ENCODE measurements around the gene INMT. TPM values are rescaled to one million over a fixed set of nuclear protein-coding genes. Genes with fewer than 3 reads are reported as not detected.
A peak's percentile ranks its signal among the peaks of the same experiment; 100 is the strongest.

The INMT gene
- total and polyA plus RNA-seq, 7 donors: 2.3 to 32.0 (median 4.6) TPM

GRCh38 chr7:30705596-30705995 is 46.3 kb upstream of the INMT start:
- WGBS, 3 donors: 30 to 48% (median 34%) methylated on average over 13 of the region's 13 CpGs
- no peak for TF ChIP-seq CTCF (IDR thresholded peaks at IDR 0.05)

GRCh38 chr7:30706316-30706715 is 45.6 kb upstream of the INMT start:
- no peak for TF ChIP-seq CTCF (IDR thresholded peaks at IDR 0.05)
- DNase-seq: no peak
- ATAC-seq: no peak
- H3K9me3 ChIP-seq: no peaks in the 10 kb centered on the region
- H3K4me1 ChIP-seq: peaks cover 21% of the 10 kb centered on the region
- no peaks in the 10 kb centered on the region for H3K36me3 ChIP-seq (ENCODE audit: insufficient read depth in 1 of 2, low read depth in 1 of 2)
- H3K4me3 ChIP-seq: no peak overlapping the region
- H3K27me3 ChIP-seq (ENCODE audit: insufficient read depth in 3 of 3, low read length in 2 of 3): no peaks in the 10 kb centered on the region
- intact Hi-C loops (cut with DNase I): no loop called here
- H3K27ac ChIP-seq: no peak overlapping the region
- 91 to 98% (median 94%) methylated on average over 6 of the region's 6 CpGs for WGBS, 3 donors

More at GRCh38 chr7:30705596-30705995, 46.3 kb upstream of the INMT start:
- Histone ChIP-seq H3K36me3 (ENCODE audit: insufficient read depth in 1 of 2, low read depth in 1 of 2) (no peaks in the 10 kb centered on the region), H3K27ac (peak overlapping the region; percentile 74), H3K27me3 (ENCODE audit: insufficient read depth in 3 of 3, low read length in 2 of 3) (no peaks in the 10 kb centered on the region), H3K4me3 (no peak overlapping the region), H3K4me1 (peaks cover 22% of the 10 kb centered on the region), H3K9me3 (no peaks in the 10 kb centered on the region)
- ATAC-seq (peak; percentile 66 to 90 (median 78)), DNase-seq (peak in 1 of 2 donors; percentile 24)
- intact Hi-C loops (cut with DNase I): no loop called here

- WGBS, 3 donors: 79 to 88% (median 82%) methylated on average over 6 of the region's 6 CpGs
- no peak overlapping the region for H3K27ac ChIP-seq
Measured at GRCh38 chr7:30706908-30707307, 45.0 kb upstream of the INMT start.

GRCh38 chr7:30707391-30708357 is 44.3 kb upstream of the INMT start:
- 32 to 51% (median 38%) methylated on average over 16 of the region's 16 CpGs for WGBS, 3 donors
- Histone ChIP-seq H3K27me3 (ENCODE audit: insufficient read depth in 3 of 3, low read length in 2 of 3) (no peaks in the 10 kb centered on the region), H3K9me3 (no peaks in the 10 kb centered on the region), H3K36me3 (ENCODE audit: insufficient read depth in 1 of 2, low read depth in 1 of 2) (no peaks in the 10 kb centered on the region), H3K4me3 (no peak overlapping the region), H3K27ac (peak overlapping the region; percentile 47), H3K4me1 (peaks cover 21% of the 10 kb centered on the region)
- intact Hi-C loops (cut with DNase I): no loop called here
- peak; percentile 49 to 68 (median 60) for ATAC-seq
- DNase-seq: peak; percentile 69 to 79
- no peak for TF ChIP-seq CTCF (IDR thresholded peaks at IDR 0.05)

More at GRCh38 chr7:30706908-30707307, 45.0 kb upstream of the INMT start:
- Histone ChIP-seq H3K36me3 (ENCODE audit: insufficient read depth in 1 of 2, low read depth in 1 of 2) (no peaks in the 10 kb centered on the region), H3K27me3 (ENCODE audit: insufficient read depth in 3 of 3, low read length in 2 of 3) (no peaks in the 10 kb centered on the region), H3K9me3 (no peaks in the 10 kb centered on the region), H3K4me3 (no peak overlapping the region), H3K4me1 (peaks cover 21% of the 10 kb centered on the region)
- ATAC-seq (no peak), DNase-seq (no peak)
- intact Hi-C loops (cut with DNase I): no loop called here
- TF ChIP-seq CTCF (IDR thresholded peaks at IDR 0.05): no peak
